Neuronal stem cell (in vitro differentiated cells): ENCODE data around the gene DNAAF1.

Experiments
- DNase-seq: peaks from one replicate; pipeline ENCODE4 v3.0.0-alpha.2; 2013; ENCODE audit warnings: low spot score
- H2AFZ ChIP-seq: one replicate; pipeline ENCODE4 v1.6.1; 2013; ENCODE audit warnings: mild to moderate bottlenecking, low read length, inconsistent platforms
- H2AK5ac ChIP-seq: 2 replicates; pipeline ENCODE4 v1.6.1; 2013; ENCODE audit warnings: low read depth, mild to moderate bottlenecking, inconsistent platforms, low read length, moderate library complexity, mixed read lengths
- H2BK120ac ChIP-seq: 2 replicates; pipeline ENCODE4 v1.6.1; 2013; ENCODE audit warnings: low read depth, mild to moderate bottlenecking, inconsistent platforms, low read length, moderate library complexity, mixed read lengths
- H2BK12ac ChIP-seq: one replicate; pipeline ENCODE4 v1.6.1; 2013; ENCODE audit warnings: low read length, inconsistent platforms
- H2BK15ac ChIP-seq: 2 replicates; pipeline ENCODE4 v1.6.1; 2013; ENCODE audit warnings: mild to moderate bottlenecking, low read length, inconsistent platforms, mixed read lengths
- H2BK5ac ChIP-seq: one replicate; pipeline ENCODE4 v1.6.1; 2013; ENCODE audit warnings: inconsistent platforms, mild to moderate bottlenecking, low read length, moderate library complexity
- H3K14ac ChIP-seq: one replicate; pipeline ENCODE4 v1.6.1; 2013; ENCODE audit warnings: low read length, inconsistent platforms
- H3K18ac ChIP-seq: 2 replicates; pipeline ENCODE4 v1.6.1; 2013; ENCODE audit warnings: low read length, inconsistent platforms
- H3K23ac ChIP-seq: 2 replicates; pipeline ENCODE4 v1.6.1; 2013; ENCODE audit warnings: low read depth, mild to moderate bottlenecking, mixed read lengths, low read length, inconsistent platforms; ENCODE audit not compliant: poor library complexity
- H3K27ac ChIP-seq: replicated peaks from 3 replicates; pipeline ENCODE4 v1.5.1; 2013; ENCODE audit warnings: low read length, inconsistent platforms
- H3K27me3 ChIP-seq, 3 experiments: 2 replicates each; pipeline ENCODE4 v1.6.1; 2013; ENCODE audit warnings: low read length in 3 of 3, mild to moderate bottlenecking in 2 of 3, inconsistent platforms in 1 of 3, low read depth in 1 of 3, mixed read lengths in 1 of 3, moderate library complexity in 1 of 3; ENCODE audit not compliant: control insufficient read depth in 3 of 3, insufficient read depth in 3 of 3
- H3K36me3 ChIP-seq, 2 donors: replicated peaks in 1 of 2; 2 replicates each; pipeline ENCODE4 v1.6.1; 2013; ENCODE audit warnings: low read length in 2 of 2; ENCODE audit not compliant: control insufficient read depth in 2 of 2, insufficient read depth in 2 of 2
- H3K4ac ChIP-seq: 2 replicates; pipeline ENCODE4 v1.6.1; 2013; ENCODE audit warnings: inconsistent platforms, mild to moderate bottlenecking, low read length, moderate library complexity
- H3K4me1 ChIP-seq, 2 donors: 1 replicate in 1 of 2; 2 replicates in 1 of 2; pipeline ENCODE4 v1.6.1; 2013; ENCODE audit warnings: low read length in 2 of 2, low read depth in 1 of 2; ENCODE audit not compliant: control insufficient read depth in 2 of 2, insufficient read depth in 1 of 2
- H3K4me2 ChIP-seq: one replicate; pipeline ENCODE4 v1.6.1; 2013; ENCODE audit warnings: mild to moderate bottlenecking, low read length, inconsistent platforms; ENCODE audit not compliant: insufficient read depth, poor library complexity, severe bottlenecking
- H3K4me3 ChIP-seq, 2 donors: 2 replicates each; pipeline ENCODE4 v1.5.1; 2013; ENCODE audit warnings: low read length in 2 of 2, mild to moderate bottlenecking in 2 of 2, inconsistent platforms in 1 of 2, moderate library complexity in 1 of 2
- H3K79me1 ChIP-seq: one replicate; pipeline ENCODE4 v1.6.1; 2013; ENCODE audit warnings: low read depth, mild to moderate bottlenecking, inconsistent platforms, low read length, moderate library complexity
- H3K9ac ChIP-seq: one replicate; pipeline ENCODE4 v1.6.1; 2013; ENCODE audit warnings: mild to moderate bottlenecking, low read depth, low read length, inconsistent platforms; ENCODE audit not compliant: poor library complexity
- H3K9me3 ChIP-seq, 2 donors: replicated peaks in 1 of 2; 2 replicates each; pipeline versions ENCODE3 to v1.6.1; 2013; ENCODE audit warnings: low read length in 2 of 2, mild to moderate bottlenecking in 2 of 2, inconsistent platforms in 1 of 2, low read depth in 1 of 2, mixed read lengths in 1 of 2, moderate library complexity in 1 of 2; ENCODE audit not compliant: control insufficient read depth in 2 of 2, insufficient read depth in 1 of 2
- H4K8ac ChIP-seq: one replicate; pipeline ENCODE4 v1.6.1; 2013; ENCODE audit warnings: low read depth, mild to moderate bottlenecking, inconsistent platforms, low read length, moderate library complexity
- H4K91ac ChIP-seq: one replicate; pipeline ENCODE4 v1.6.1; 2013; ENCODE audit warnings: low read length, low read depth, mild to moderate bottlenecking, inconsistent platforms; ENCODE audit not compliant: poor library complexity
- WGBS, 2 donors: extraction: QIAGEN DNeasy Blood & Tissue Kit; methylation state at CpG; one replicate each; pipeline ENCODE4 v1.1.7; 2013; ENCODE audit warnings: missing lambda C conversion rate in 2 of 2, mixed read lengths in 1 of 2; ENCODE audit not compliant: insufficient read length in 2 of 2, insufficient replicate concordance in 1 of 2; ENCODE audit errors: extremely low coverage in 2 of 2; 5-methylcytosine and 5-hydroxymethylcytosine counted together

DNAAF1 gene

DNA sequence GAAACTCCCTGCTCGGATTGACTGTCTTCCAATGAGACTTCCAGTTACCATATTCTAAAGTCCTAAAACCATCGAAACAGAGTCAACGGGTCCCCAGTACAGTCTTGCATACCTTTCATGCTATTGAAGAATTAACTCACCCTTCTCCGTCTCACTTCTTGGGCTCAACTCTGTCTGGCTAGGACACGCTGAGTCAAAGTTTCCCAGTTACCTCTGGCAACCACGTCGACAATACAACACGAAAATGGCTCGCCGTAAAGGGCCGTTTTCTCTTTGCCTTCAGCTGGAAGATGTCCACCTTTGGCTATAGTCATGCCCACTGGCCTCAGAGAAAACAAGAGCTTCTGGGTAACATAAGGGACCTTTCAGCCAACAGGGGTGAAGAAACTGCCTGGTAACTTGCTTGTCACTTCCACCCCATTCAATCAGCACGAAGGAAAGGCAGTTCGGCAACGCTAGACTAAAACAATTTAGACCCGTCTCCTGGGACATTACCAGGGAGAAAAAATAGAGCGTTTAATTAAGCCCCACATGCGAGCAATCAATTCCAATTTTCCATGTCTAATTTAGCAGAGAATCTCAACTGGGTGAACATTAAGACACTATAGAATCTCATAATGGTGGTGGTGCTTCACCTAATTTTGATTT is 73.2 kb downstream of the DNAAF1 start:
- no peak overlapping the region for H3K18ac ChIP-seq
- no peak overlapping the region for H3K27ac ChIP-seq
- no peak overlapping the region for H3K4me2 ChIP-seq
- H3K14ac ChIP-seq: no peak overlapping the region
- no peak overlapping the region for H4K8ac ChIP-seq
- peaks cover 3% of the 10 kb centered on the region for H3K79me1 ChIP-seq
- H4K91ac ChIP-seq: no peak overlapping the region
- peak overlapping the region; percentile 37 for H2AFZ ChIP-seq
- H3K27me3 ChIP-seq: peaks cover 0 to 14% (median 0%) of the 10 kb centered on the region in 3 experiments
- H3K23ac ChIP-seq: no peak overlapping the region
- H3K36me3 ChIP-seq: no peaks in the 10 kb centered on the region
- H2BK12ac ChIP-seq: no peak overlapping the region
- H3K9ac ChIP-seq: no peak overlapping the region
- H2AK5ac ChIP-seq: no peak overlapping the region
- DNase-seq: no peak
- no peaks in the 10 kb centered on the region for H3K9me3 ChIP-seq
- no peak overlapping the region for H2BK120ac ChIP-seq
- no peak overlapping the region for H2BK5ac ChIP-seq
- H3K4me3 ChIP-seq: no peak overlapping the region
- peaks cover 3 to 9% of the 10 kb centered on the region in 2 donors for H3K4me1 ChIP-seq
- no peak overlapping the region for H2BK15ac ChIP-seq
- H3K4ac ChIP-seq: no peak overlapping the region
- WGBS, 2 donors: no CpG with 5 or more reads among the region's 17 CpGs

DNA sequence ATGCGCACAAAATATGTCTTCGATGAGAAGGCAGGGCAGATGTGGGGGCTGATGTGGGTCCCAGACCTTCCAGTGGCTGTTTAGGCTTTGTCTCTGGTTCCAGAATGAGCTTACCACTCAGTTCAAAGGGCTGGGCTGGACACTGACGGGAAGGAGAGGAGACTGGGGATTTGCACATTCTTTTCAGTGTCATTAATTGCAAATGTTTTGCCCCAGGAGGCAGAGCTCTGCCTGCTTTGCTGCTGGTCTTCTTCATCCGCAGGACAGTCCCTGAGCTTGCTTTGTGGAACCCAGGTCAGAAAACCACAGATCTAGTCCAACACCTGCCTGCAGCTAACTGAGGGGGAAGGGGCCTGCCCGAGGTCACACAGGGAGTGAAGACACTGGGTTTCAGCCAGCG is 73.8 kb downstream of the DNAAF1 start:
- H4K8ac ChIP-seq: no peak overlapping the region
- H3K14ac ChIP-seq: no peak overlapping the region
- H3K23ac ChIP-seq: no peak overlapping the region
- H3K4ac ChIP-seq: no peak overlapping the region
- H3K4me3 ChIP-seq: no peak overlapping the region
- peaks cover 3 to 9% of the 10 kb centered on the region in 2 donors for H3K4me1 ChIP-seq
- peak overlapping the region; percentile 37 for H2AFZ ChIP-seq
- no peak overlapping the region for H2BK12ac ChIP-seq
- H3K27me3 ChIP-seq: peaks cover 0 to 14% (median 0%) of the 10 kb centered on the region in 3 experiments
- H3K9ac ChIP-seq: no peak overlapping the region
- no peak overlapping the region for H2AK5ac ChIP-seq
- no peak overlapping the region for H2BK5ac ChIP-seq
- no CpG with 5 or more reads among the region's 6 CpGs for WGBS, 2 donors
- no peak overlapping the region for H4K91ac ChIP-seq
- no peak overlapping the region for H3K18ac ChIP-seq
- H3K79me1 ChIP-seq: peaks cover 3% of the 10 kb centered on the region
- H3K36me3 ChIP-seq: no peaks in the 10 kb centered on the region
- H3K4me2 ChIP-seq: no peak overlapping the region
- H2BK120ac ChIP-seq: no peak overlapping the region
- DNase-seq: no peak
- no peak overlapping the region for H3K27ac ChIP-seq
- H2BK15ac ChIP-seq: no peak overlapping the region
- H3K9me3 ChIP-seq: no peaks in the 10 kb centered on the region

DNA sequence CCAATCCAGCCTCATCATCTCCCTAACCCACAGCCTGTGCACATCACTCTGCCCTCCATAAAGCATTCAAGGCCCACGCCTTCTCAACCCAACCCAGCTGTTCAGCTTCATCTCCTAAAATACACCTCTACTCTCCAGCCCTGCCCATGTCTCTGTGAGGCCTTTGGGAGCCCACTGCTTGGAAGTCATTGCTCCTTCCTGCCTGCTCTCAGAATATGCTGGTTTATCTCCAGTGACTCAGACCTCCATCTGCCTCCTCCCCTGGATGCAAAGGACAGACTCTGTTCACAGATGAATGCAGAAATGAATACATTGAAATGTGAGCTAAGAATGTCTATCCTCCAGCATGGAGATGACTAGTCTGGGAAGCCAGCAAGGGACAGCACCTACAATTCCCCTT is 75.7 kb downstream of the DNAAF1 start:
- Histone ChIP-seq H3K4me1 (peaks cover 3 to 9% of the 10 kb centered on the region in 2 donors), H2BK120ac (no peak overlapping the region), H3K36me3 (no peaks in the 10 kb centered on the region), H4K8ac (no peak overlapping the region), H3K14ac (no peak overlapping the region), H4K91ac (no peak overlapping the region), H3K9me3 (no peaks in the 10 kb centered on the region), H3K4me2 (no peak overlapping the region), H3K18ac (no peak overlapping the region), H2BK5ac (no peak overlapping the region), H3K9ac (no peak overlapping the region), H2AFZ (no peak overlapping the region), H3K27me3 (peaks cover 0 to 5% (median 0%) of the 10 kb centered on the region in 3 experiments), H3K4me3 (no peak overlapping the region), H2BK12ac (no peak overlapping the region), H3K23ac (no peak overlapping the region), H3K4ac (no peak overlapping the region), H3K79me1 (peaks cover 3% of the 10 kb centered on the region), H2BK15ac (no peak overlapping the region), H3K27ac (no peak overlapping the region), H2AK5ac (no peak overlapping the region)
- DNase-seq: no peak
- no CpG with 5 or more reads among the region's 1 CpG for WGBS, 2 donors

DNA sequence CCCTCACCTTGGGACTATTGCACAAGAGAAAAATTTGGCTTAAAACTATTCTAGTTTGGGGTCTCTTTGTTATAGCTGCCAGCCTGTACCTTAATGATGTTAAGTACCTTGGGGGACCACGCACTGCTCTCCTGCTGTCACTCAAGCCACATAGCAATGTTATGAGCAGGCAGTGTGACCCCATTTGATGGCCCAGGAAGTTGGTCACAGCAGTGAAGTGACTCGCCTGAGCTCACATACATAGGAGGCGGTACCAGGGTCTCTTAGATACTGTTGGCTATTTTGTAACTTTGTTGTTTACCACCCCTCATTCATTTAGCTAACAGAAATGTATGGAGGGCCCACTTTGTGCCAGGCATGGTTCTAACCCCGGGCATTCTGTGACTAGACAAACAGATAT is 78.3 kb downstream of the DNAAF1 start:
- no peak overlapping the region for H3K23ac ChIP-seq
- H2AFZ ChIP-seq: no peak overlapping the region
- no peak overlapping the region for H2BK5ac ChIP-seq
- H2BK12ac ChIP-seq: no peak overlapping the region
- H3K9ac ChIP-seq: no peak overlapping the region
- H3K14ac ChIP-seq: no peak overlapping the region
- no peaks in the 10 kb centered on the region for H3K9me3 ChIP-seq
- no peak overlapping the region for H3K4me2 ChIP-seq
- H3K4ac ChIP-seq: no peak overlapping the region
- no peak overlapping the region for H2BK15ac ChIP-seq
- peaks cover 3% of the 10 kb centered on the region for H3K79me1 ChIP-seq
- H4K91ac ChIP-seq: no peak overlapping the region
- H3K4me3 ChIP-seq: no peak overlapping the region
- H3K4me1 ChIP-seq: peaks cover 8 to 14% of the 10 kb centered on the region in 2 donors
- no peak overlapping the region for H3K27ac ChIP-seq
- WGBS, 2 donors: no CpG with 5 or more reads among the region's 4 CpGs
- H2AK5ac ChIP-seq: no peak overlapping the region
- no peak overlapping the region for H3K18ac ChIP-seq
- no peaks in the 10 kb centered on the region for H3K36me3 ChIP-seq
- H4K8ac ChIP-seq: no peak overlapping the region
- H3K27me3 ChIP-seq: peaks cover 0 to 5% (median 0%) of the 10 kb centered on the region in 3 experiments
- DNase-seq: no peak
- no peak overlapping the region for H2BK120ac ChIP-seq
